ENCODE measurements around the gene PSEN1.

- TF ChIP-seq CTCF (IDR thresholded peaks at IDR 0.05): no peak
- TF ChIP-seq ZFX (IDR thresholded peaks at IDR 0.05; ENCODE audit: borderline replicate concordance): no peak
Measured at GRCh38 chr14:73258076-73258475, 121.8 kb downstream of the PSEN1 start.

Data from 22Rv1 (cell line).